Osteocyte (in vitro differentiated cells): ENCODE data around the gene GSTM3. TPM values are rescaled to one million over a fixed set of nuclear protein-coding genes. Genes with fewer than 3 reads are reported as not detected.
"Not testable (repeated sequence)": the region's sequence is repeated elsewhere in the genome, so short reads cannot be mapped to it uniquely, and the experiment has no call there.

Experiments
- DNase-seq: peaks from one replicate; pipeline ENCODE4 v3.0.0; 2021; ENCODE audit warnings: mixed read lengths; ENCODE audit not compliant: unreplicated experiment; ENCODE audit errors: extremely low spot score
- H3K27ac Mint-ChIP-seq: one replicate; pipeline ENCODE4 v1.8.0; 2021; ENCODE audit warnings: mild to moderate bottlenecking, mixed read lengths; ENCODE audit not compliant: unreplicated experiment
- H3K27me3 Mint-ChIP-seq: one replicate; pipeline ENCODE4 v1.8.0; 2021; ENCODE audit warnings: mixed read lengths; ENCODE audit not compliant: unreplicated experiment
- H3K36me3 Mint-ChIP-seq: one replicate; pipeline ENCODE4 v1.8.0; 2021; ENCODE audit warnings: mixed read lengths; ENCODE audit not compliant: unreplicated experiment
- H3K4me1 Mint-ChIP-seq: one replicate; pipeline ENCODE4 v1.8.0; 2021; ENCODE audit warnings: mixed read lengths; ENCODE audit not compliant: unreplicated experiment
- H3K4me3 Mint-ChIP-seq: one replicate; pipeline ENCODE4 v1.8.0; 2021; ENCODE audit warnings: mild to moderate bottlenecking, moderate library complexity, mixed read lengths; ENCODE audit not compliant: unreplicated experiment
- H3K9me3 Mint-ChIP-seq: one replicate; pipeline ENCODE4 v1.8.0; 2021; ENCODE audit warnings: mixed read lengths; ENCODE audit not compliant: unreplicated experiment
- CTCF ChIP-seq: fragments of 200-600 bp; sonication (generic); IDR thresholded peaks from 2 replicates; pipeline ENCODE4 v1.5.0; 2021; ENCODE audit warnings: antibody characterized with exemption, mild to moderate bottlenecking, moderate library complexity
- total RNA-seq: library from RNA; stranded (reverse); gene quantifications from 2 replicates; pipeline ENCODE4 v1.2.1, GENCODE V29; 2021

Gene GSTM3
- total RNA-seq, 1 donor from 2014 or later = 41.4 TPM

- TF ChIP-seq CTCF = no peak
- DNase-seq = no peak
- H3K27me3 Mint-ChIP-seq = peaks cover 3% of the 10 kb centered on the region
Observed at GRCh38 chr1:109768335-109768650, 27.5 kb upstream of the GSTM3 start.

GRCh38 chr1:109767637-109768334 lies 26.9 kb upstream of the GSTM3 start:
- H3K27me3 Mint-ChIP-seq = peaks cover 3% of the 10 kb centered on the region
- H3K27ac Mint-ChIP-seq = no peak overlapping the region
- H3K9me3 Mint-ChIP-seq = no peaks in the 10 kb centered on the region
- peaks cover 3% of the 10 kb centered on the region for H3K4me1 Mint-ChIP-seq
- no peak for TF ChIP-seq CTCF
- H3K36me3 Mint-ChIP-seq = no peaks in the 10 kb centered on the region
- no peak overlapping the region for H3K4me3 Mint-ChIP-seq
- DNase-seq = no peak

More at GRCh38 chr1:109768335-109768650, 27.5 kb upstream of the GSTM3 start:
- Mint-ChIP-seq H3K4me1 (peaks cover 3% of the 10 kb centered on the region), H3K9me3 (no peaks in the 10 kb centered on the region), H3K4me3 (no peak overlapping the region), H3K36me3 (no peaks in the 10 kb centered on the region), H3K27ac (no peak overlapping the region)

GRCh38 chr1:109766991-109767636 lies 26.3 kb upstream of the GSTM3 start:
- not testable (repeated sequence) for H3K4me1 Mint-ChIP-seq, H3K36me3 Mint-ChIP-seq, H3K27me3 Mint-ChIP-seq, H3K27ac Mint-ChIP-seq, DNase-seq, H3K9me3 Mint-ChIP-seq, H3K4me3 Mint-ChIP-seq

DNA sequence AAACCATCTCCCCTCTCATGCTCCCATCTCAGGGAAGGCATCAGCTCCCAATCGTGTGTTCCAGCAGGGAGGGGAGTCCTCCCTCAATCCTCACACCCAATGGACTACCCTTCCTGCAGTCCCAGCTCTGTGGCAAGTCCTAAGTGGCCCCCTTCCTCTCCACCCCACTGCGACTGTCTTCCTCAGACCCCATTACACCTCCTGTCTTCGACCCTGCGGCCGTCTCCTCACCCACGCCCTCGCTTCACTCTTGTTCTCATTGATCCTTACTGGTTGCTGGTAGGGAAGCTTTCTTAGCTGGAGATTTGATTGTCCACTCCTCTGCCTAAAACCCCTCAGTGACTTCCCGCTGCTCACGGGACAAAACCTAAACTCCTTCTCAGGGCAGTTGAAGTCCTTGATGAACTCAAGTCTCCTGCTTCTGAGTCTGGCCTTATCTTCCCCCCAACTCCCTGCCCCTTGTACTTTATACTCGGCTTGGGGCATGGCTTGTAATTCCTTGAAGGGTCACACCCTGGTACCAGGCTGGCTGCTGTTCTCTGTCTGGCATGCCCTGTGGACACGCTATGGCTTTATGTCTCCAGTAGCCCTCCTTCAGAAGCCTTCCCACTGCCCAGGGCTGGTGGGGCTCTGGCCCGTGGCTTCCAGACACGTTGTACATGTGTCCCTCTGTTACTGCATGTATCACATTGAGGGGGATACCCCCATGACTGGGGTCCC lies 25.2 kb upstream of the GSTM3 start:
- Mint-ChIP-seq H3K36me3 (no peaks in the 10 kb centered on the region), H3K4me1 (no peaks in the 10 kb centered on the region), H3K9me3 (no peaks in the 10 kb centered on the region), H3K4me3 (no peak overlapping the region), H3K27ac (no peak overlapping the region), H3K27me3 (peaks cover 3% of the 10 kb centered on the region)
- DNase-seq = no peak
- no peak for TF ChIP-seq CTCF

DNA sequence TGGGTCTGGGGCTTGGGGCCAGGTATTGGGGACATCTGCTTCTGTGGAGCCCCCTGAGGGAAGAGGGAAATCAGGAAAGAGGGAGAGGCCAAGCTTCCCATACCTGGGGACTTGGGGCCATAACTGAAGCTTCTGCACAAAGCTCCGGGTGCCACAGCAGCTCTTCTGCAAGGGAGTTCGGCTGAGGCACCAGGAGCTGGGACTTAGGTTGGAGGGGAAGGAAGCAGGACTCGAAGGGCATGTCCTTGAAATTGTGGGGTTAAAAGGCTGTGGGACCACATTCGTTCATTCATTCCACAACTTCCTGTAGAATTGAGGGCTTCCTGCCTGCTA lies 24.6 kb upstream of the GSTM3 start:
- Mint-ChIP-seq H3K4me1 (no peaks in the 10 kb centered on the region), H3K36me3 (no peaks in the 10 kb centered on the region), H3K27ac (no peak overlapping the region), H3K27me3 (peaks cover 3% of the 10 kb centered on the region), H3K4me3 (no peak overlapping the region), H3K9me3 (no peaks in the 10 kb centered on the region)
- no peak for DNase-seq
- TF ChIP-seq CTCF = no peak
